Measurements from ENCODE around the gene HCN4. TPM values are rescaled to one million over a fixed set of nuclear protein-coding genes. Genes with fewer than 3 reads are reported as not detected.

The HCN4 gene
- total and polyA plus RNA-seq, 2 of the 8 experiments (the other 6 are each of a cell fraction or from before 2014, with no cell fraction given) = 3.7 to 8.5 TPM

- CTCF ChIA-PET (ENCODE audit: partially characterized antibody) = interaction anchor here (0.7 kb wide), 1 partner anchor 136 kb away, joined by 3 read pairs; no protein-coding TSS in a partner anchor
- Histone ChIP-seq H3K14ac (ENCODE audit: insufficient read length) (no peak overlapping the region), H4K8ac (ENCODE audit: extremely low read depth, insufficient read depth, low read length) (no peak overlapping the region; the same call in 1 of the 2 replicates), H3K9me3 (ENCODE audit: insufficient read depth in 2 of 2, low read depth in 1 of 2, low read length in 1 of 2) (no peaks in the 10 kb centered on the region), H3K36me3 (ENCODE audit: control insufficient read depth in 2 of 4, insufficient read depth in 4 of 4, low read length in 3 of 4) (peaks cover 2 to 21% (median 7%) of the 10 kb centered on the region in 4 experiments; a peak in 6 of 8 replicates), H3K4me2 (ENCODE audit: insufficient read depth in 1 of 2, low read depth in 2 of 2, low read length in 2 of 2) (no peak overlapping the region), H4K91ac (replicated peaks; ENCODE audit: insufficient read length, low read length) (no peak overlapping the region), H3K23ac (ENCODE audit: insufficient read length) (no peak overlapping the region), H3K79me2 (ENCODE audit: control insufficient read depth in 1 of 2, insufficient read depth in 2 of 2, low read length in 2 of 2) (no peaks in the 10 kb centered on the region), H3K9ac (replicated peaks in 1 of 4; ENCODE audit: extremely low read depth in 1 of 4, low read depth in 3 of 4, low read length in 3 of 4) (no peak overlapping the region), H3K56ac (replicated peaks; ENCODE audit: insufficient read length, low read depth, low read length) (no peak overlapping the region), H2AFZ (ENCODE audit: low read length) (no peak overlapping the region), H4K20me1 (replicated peaks in 1 of 2; ENCODE audit: control insufficient read depth in 1 of 2, insufficient read depth in 2 of 2, low read length in 2 of 2) (peaks cover 0 to 8% of the 10 kb centered on the region in 2 experiments), H3K4ac (replicated peaks; ENCODE audit: insufficient read length, low read depth, low read length) (no peak overlapping the region), H2BK15ac (ENCODE audit: low read length) (no peak overlapping the region), H4K5ac (ENCODE audit: insufficient read length, low read depth, low read length) (no peak overlapping the region), H3K79me1 (ENCODE audit: low read depth, low read length) (no peaks in the 10 kb centered on the region; the same call in 1 of the 2 replicates), H3K23me2 (ENCODE audit: low read depth, low read length) (no peaks in the 10 kb centered on the region), H2BK12ac (ENCODE audit: low read depth, low read length) (no peak overlapping the region), H3K18ac (ENCODE audit: extremely low read depth, low read length) (no peak overlapping the region), H2BK120ac (replicated peaks; ENCODE audit: low read depth, low read length) (no peak overlapping the region), H3K4me1 (replicated peaks in 1 of 4; ENCODE audit: control insufficient read depth in 3 of 4, insufficient read depth in 4 of 4, low read length in 3 of 4) (peaks cover 0 to 8% (median 3%) of the 10 kb centered on the region in 4 experiments; a peak in 2 of 7 replicates), H3K27ac (ENCODE audit: low read depth, low read length) (no peak overlapping the region), H3K4me3 (ENCODE audit: extremely low read depth in 1 of 4, insufficient read depth in 2 of 4, low read depth in 3 of 4, low read length in 4 of 4) (no peak overlapping the region), H2BK5ac (ENCODE audit: low read depth, low read length) (no peak overlapping the region), H3K27me3 (replicated peaks in 1 of 4; ENCODE audit: control insufficient read depth in 3 of 4, extremely low read depth in 1 of 4, insufficient read depth in 3 of 4, low read length in 3 of 4) (no peaks in the 10 kb centered on the region), H2BK20ac (ENCODE audit: low read length) (no peak overlapping the region), H2AK5ac (ENCODE audit: low read depth, low read length) (no peak overlapping the region)
- 92% methylated on average over 12 of the region's 12 CpGs; no CpG with 5 or more reads in 1 of the 2 experiments for WGBS, 2 experiments (ENCODE audit: extremely low coverage in 1 of 2, insufficient coverage in 1 of 2, insufficient read length in 1 of 2, insufficient replicate concordance in 2 of 2, low coverage in 1 of 2, low lambda C conversion rate in 2 of 2, missing lambda C conversion rate in 1 of 2)
- FAIRE-seq (no peak), DNase-seq (ENCODE audit: low read depth in 1 of 2, low spot score in 2 of 2) (no peak)
- no peak for TF ChIP-seq SP2 (IDR thresholded peaks at IDR 0.05; ENCODE audit: low read length)
- no peak for TF ChIP-seq USF2 (IDR thresholded peaks at IDR 0.05; ENCODE audit: low read length)
- POLR2A ChIA-PET (ENCODE audit: partially characterized antibody) = no interaction called here
These were observed 40.5 kb downstream of the HCN4 start for GRCh38 chr15:73328149-73328820.
